Breast epithelium (tissue), 4 donors: ENCODE data around the gene PSKH1. TPM values are rescaled to one million over a fixed set of nuclear protein-coding genes. Genes with fewer than 3 reads are reported as not detected.

Experiments used
- DNase-seq, 2 donors: peaks; one replicate each; pipeline ENCODE4 v3.0.0-alpha.2; 2019; ENCODE audit warnings: low spot score in 2 of 2
- H3K27ac ChIP-seq, 2 donors: fragments of 200-600 bp; sonication (generic) in 1 of 2; one replicate each; pipeline ENCODE4 v1.5.1; 2016 to 2019; ENCODE audit warnings: mild to moderate bottlenecking in 1 of 2
- H3K27me3 ChIP-seq, 2 donors: fragments of 200-600 bp; sonication (generic) in 1 of 2; one replicate each; pipeline versions ENCODE4 v1.5.1 to v1.6.0; 2017 to 2019; ENCODE audit warnings: control low read depth in 1 of 2, mild to moderate bottlenecking in 1 of 2
- H3K36me3 ChIP-seq: fragments of 200-600 bp; one replicate; pipeline ENCODE4 v1.5.1; 2019
- H3K4me1 ChIP-seq, 2 donors: fragments of 200-600 bp; sonication (generic); one replicate each; pipeline ENCODE4 v1.5.1; 2016 to 2019; ENCODE audit warnings: control low read depth in 1 of 2
- H3K4me3 ChIP-seq, 3 donors: fragments of 200-600 bp; sonication (generic); 1 replicate in 2 of 3; 2 replicates in 1 of 3; pipeline ENCODE4 v1.5.1; 2016 to 2019; ENCODE audit warnings: mild to moderate bottlenecking in 3 of 3, moderate library complexity in 2 of 3
- H3K9me3 ChIP-seq, 2 donors: fragments of 200-600 bp; sonication (generic) in 1 of 2; one replicate each; pipeline ENCODE4 v1.5.1; 2016 to 2019; ENCODE audit warnings: control low read depth in 1 of 2
- CTCF ChIP-seq, 3 donors: fragments of 450-650 bp; IDR thresholded peaks; one replicate each; pipeline ENCODE4 v1.5.1; 2016 to 2017; ENCODE audit warnings: antibody characterized with exemption in 3 of 3, mild to moderate bottlenecking in 3 of 3, moderate library complexity in 3 of 3
- POLR2A ChIP-seq: fragments of 450-650 bp; IDR thresholded peaks from one replicate; pipeline ENCODE4 v1.6.1; 2016; ENCODE audit warnings: antibody characterized with exemption, mild to moderate bottlenecking, moderate library complexity
- POLR2AphosphoS5 ChIP-seq, 3 donors: sonication (generic); formaldehyde crosslinking; IDR thresholded peaks; one replicate each; pipeline ENCODE4 v1.6.1; 2017; ENCODE audit warnings: antibody characterized with exemption in 3 of 3
- intact Hi-C: fragments of 100-400 bp; cut with DNase I; formaldehyde crosslinking; loops from one replicate; pipeline ENCODE4 v1.15.1; 2023; ENCODE audit warnings: low total_unique reads
- total RNA-seq, 3 donors: library from RNA; depleted of rRNA; stranded (reverse); fragments of >200 nt; gene quantifications; one replicate each; pipeline ENCODE4 v1.1.0, GENCODE V29; 2016

The PSKH1 gene
- total RNA-seq, 3 donors from 2014 or later, result 17.3 to 20.5 (median 17.4) TPM

DNA sequence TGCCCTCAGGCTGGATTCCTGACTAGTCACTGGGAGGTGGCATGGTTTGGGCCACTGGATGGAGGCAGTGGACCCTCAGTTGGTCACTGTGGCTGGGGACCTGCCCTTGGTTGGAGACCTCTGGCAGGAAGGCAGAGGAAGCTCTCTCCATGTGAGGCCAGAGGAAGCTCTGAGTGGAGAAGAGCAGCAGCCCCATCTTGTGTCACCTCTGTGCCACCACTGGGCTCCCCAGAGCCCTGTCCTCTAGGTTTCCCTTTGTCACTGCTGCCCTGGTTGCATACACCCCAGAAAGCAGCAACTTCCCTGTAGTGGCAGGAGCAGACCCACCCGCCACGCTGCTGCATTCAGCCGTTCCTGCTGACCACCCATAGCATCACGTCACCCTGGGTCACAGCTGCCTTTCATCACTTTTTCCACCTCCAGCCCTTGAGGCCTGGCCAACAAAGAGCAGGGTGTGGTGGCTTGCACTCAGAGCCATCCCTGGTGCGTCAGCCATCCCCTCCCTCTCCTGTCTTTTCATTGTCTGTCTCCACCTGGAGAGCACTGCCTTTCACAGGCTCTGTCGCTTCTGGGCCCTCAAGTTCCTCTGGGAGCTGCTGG is 26.7 kb downstream of the PSKH1 start:
- Histone ChIP-seq H3K4me1 (peaks cover 0 to 8% of the 10 kb centered on the region in 2 donors), H3K27ac (no peak overlapping the region), H3K27me3 (no peaks in the 10 kb centered on the region), H3K4me3 (no peak overlapping the region), H3K36me3 (no peaks in the 10 kb centered on the region), H3K9me3 (no peaks in the 10 kb centered on the region)
- DNase-seq, result no peak
- intact Hi-C loops, result loop anchor here (10.0 kb wide), 1 partner anchor 385 kb away; no protein-coding TSS in a partner anchor
- TF ChIP-seq POLR2AphosphoS5 (IDR thresholded peaks at IDR 0.05) (no peak), CTCF (IDR thresholded peaks at IDR 0.05) (no peak), POLR2A (no peak)

GRCh38 chr16:67922221-67922620 is 29.2 kb downstream of the PSKH1 start:
- H3K4me1 ChIP-seq, result peaks cover 0 to 8% of the 10 kb centered on the region in 2 donors

GRCh38 chr16:67922740-67923139 is 29.7 kb downstream of the PSKH1 start:
- Histone ChIP-seq H3K4me1 (peaks cover 0 to 8% of the 10 kb centered on the region in 2 donors), H3K27ac (peak overlapping the region; percentile 43 to 85)

More at GRCh38 chr16:67922221-67922620, 29.2 kb downstream of the PSKH1 start:
- H3K4me3 ChIP-seq, result no peak overlapping the region
- H3K27me3 ChIP-seq, result no peaks in the 10 kb centered on the region
- no peaks in the 10 kb centered on the region for H3K9me3 ChIP-seq
- TF ChIP-seq POLR2A (no peak), CTCF (IDR thresholded peaks at IDR 0.05) (no peak), POLR2AphosphoS5 (IDR thresholded peaks at IDR 0.05) (no peak)
- no peaks in the 10 kb centered on the region for H3K36me3 ChIP-seq
- DNase-seq, result no peak
- peak overlapping the region; percentile 43 to 85 for H3K27ac ChIP-seq
- intact Hi-C loops, result loop anchor here (10.0 kb wide), 1 partner anchor 387 kb away; no protein-coding TSS in a partner anchor

GRCh38 chr16:67923414-67924116 is 30.5 kb downstream of the PSKH1 start:
- Histone ChIP-seq H3K36me3 (no peaks in the 10 kb centered on the region), H3K27me3 (no peaks in the 10 kb centered on the region), H3K27ac (peak overlapping the region; percentile 43 to 85), H3K9me3 (no peaks in the 10 kb centered on the region), H3K4me1 (peaks cover 0 to 8% of the 10 kb centered on the region in 2 donors), H3K4me3 (no peak overlapping the region)
- DNase-seq, result peak; percentile 57 to 73
- intact Hi-C loops, result loop anchor here (10.0 kb wide), 1 partner anchor 389 kb away; no protein-coding TSS in a partner anchor
- TF ChIP-seq POLR2AphosphoS5 (IDR thresholded peaks at IDR 0.05) (no peak), CTCF (IDR thresholded peaks at IDR 0.05) (no peak), POLR2A (no peak)

More at GRCh38 chr16:67922740-67923139, 29.7 kb downstream of the PSKH1 start:
- H3K4me3 ChIP-seq, result no peak overlapping the region
- intact Hi-C loops, result loop anchor here (10.0 kb wide), 1 partner anchor 388 kb away; no protein-coding TSS in a partner anchor
- DNase-seq, result peak; percentile 70 to 75
- no peaks in the 10 kb centered on the region for H3K36me3 ChIP-seq
- TF ChIP-seq POLR2AphosphoS5 (IDR thresholded peaks at IDR 0.05), result peak in 1 of 3 donors; percentile 25
- TF ChIP-seq CTCF (IDR thresholded peaks at IDR 0.05), result no peak
- no peaks in the 10 kb centered on the region for H3K27me3 ChIP-seq
- no peaks in the 10 kb centered on the region for H3K9me3 ChIP-seq
